B cell (primary cell): Measurements from ENCODE around the gene RABGAP1L. TPM values are rescaled to one million over a fixed set of nuclear protein-coding genes. Genes with fewer than 3 reads are reported as not detected.

Experiments
- ATAC-seq: fragments of 200-7000 bp; cut with Tn5 transposase; one replicate; pipeline ENCODE4 v1.10.0; 2021; ENCODE audit warnings: low read depth, mild to moderate bottlenecking, moderate number of reproducible peaks, moderate library complexity
- CTCF ChIA-PET: fragments of 350-600 bp; sonication (Branson Sonifier 250); formaldehyde crosslinking; loops from one replicate; lab custom pipeline; 2021; ENCODE audit warnings: antibody characterized with exemption, inconsistent platforms; lab: Charles Lee
- POLR2A ChIA-PET: fragments of 350-600 bp; sonication (Branson Sonifier 250); formaldehyde crosslinking; loops from one replicate; lab custom pipeline; 2021; ENCODE audit warnings: antibody characterized with exemption; lab: Charles Lee
- DNase-seq: peaks from one replicate; pipeline ENCODE4 v3.0.0; 2013
- H2AFZ ChIP-seq: 2 replicates; pipeline ENCODE4 v1.6.1; 2012; ENCODE audit warnings: mild to moderate bottlenecking, low read depth, low read length; ENCODE audit not compliant: insufficient read depth, poor library complexity, severe bottlenecking
- H3K27ac ChIP-seq, 2 donors: 1 replicate in 1 of 2; 2 replicates in 1 of 2; pipeline ENCODE4 v1.5.1; 2012 to 2013; ENCODE audit warnings: low read length in 2 of 2, mild to moderate bottlenecking in 2 of 2, moderate library complexity in 1 of 2
- H3K27me3 ChIP-seq, 4 experiments: fragments of 200-600 bp in 1 of 4; sonication (generic) in 1 of 4; replicated peaks in 1 of 4; 1 replicate in 2 of 4; 2 replicates in 2 of 4; pipeline versions ENCODE4 v1.6.1 to v1.7.0; 2013 to 2016; ENCODE audit warnings: low read length in 3 of 4, mild to moderate bottlenecking in 2 of 4, mixed read lengths in 1 of 4, moderate library complexity in 1 of 4; ENCODE audit not compliant: insufficient read depth in 4 of 4, control insufficient read depth in 3 of 4; ENCODE audit errors: control extremely low read depth in 1 of 4
- H3K36me3 ChIP-seq, 2 experiments: replicated peaks in 1 of 2; 1 replicate in 1 of 2; 2 replicates in 1 of 2; pipeline versions ENCODE4 v1.6.1 to v1.7.1; 2013; ENCODE audit warnings: low read length in 1 of 2; ENCODE audit not compliant: insufficient read depth in 2 of 2, control insufficient read depth in 1 of 2; ENCODE audit errors: control extremely low read depth in 1 of 2, extremely low read depth in 1 of 2
- H3K4me1 ChIP-seq, 2 donors: fragments of 200-600 bp in 1 of 2; sonication (generic) in 1 of 2; 1 replicate in 1 of 2; 2 replicates in 1 of 2; pipeline versions ENCODE4 v1.5.1 to v1.6.1; 2013 to 2017; ENCODE audit warnings: low read length in 2 of 2; ENCODE audit not compliant: control insufficient read depth in 2 of 2, insufficient read depth in 2 of 2
- H3K4me2 ChIP-seq: replicated peaks from 2 replicates; pipeline ENCODE3; 2012; ENCODE audit warnings: mild to moderate bottlenecking, low read depth, low read length; ENCODE audit not compliant: poor library complexity, severe bottlenecking
- H3K4me3 ChIP-seq, 5 experiments: fragments of 200-600 bp in 1 of 5; sonication (generic) in 1 of 5; 1 replicate in 3 of 5; 2 replicates in 2 of 5; pipeline versions ENCODE4 v1.5.1 to v1.7.0; 2011 to 2016; ENCODE audit warnings: low read length in 4 of 5, mild to moderate bottlenecking in 4 of 5, low read depth in 2 of 5, control low read depth in 1 of 5, moderate library complexity in 1 of 5; ENCODE audit not compliant: insufficient read depth in 1 of 5; ENCODE audit errors: control extremely low read depth in 1 of 5, extremely low read depth in 1 of 5
- H3K79me2 ChIP-seq: fragments of 200-600 bp; sonication (generic); one replicate; pipeline ENCODE4 v1.6.0; 2016; ENCODE audit warnings: low read length; ENCODE audit not compliant: control insufficient read depth, insufficient read depth
- H3K9ac ChIP-seq: fragments of 200-600 bp; sonication (generic); 2 replicates; pipeline ENCODE4 v1.6.1; 2017; ENCODE audit warnings: mild to moderate bottlenecking, low read length, moderate library complexity
- H3K9me3 ChIP-seq, 3 donors: one replicate each; pipeline versions ENCODE4 v1.6.1 to v1.7.1; 2013; ENCODE audit warnings: low read length in 2 of 3; ENCODE audit not compliant: control insufficient read depth in 2 of 3, insufficient read depth in 1 of 3; ENCODE audit errors: control extremely low read depth in 1 of 3
- H4K20me1 ChIP-seq: 2 replicates; pipeline ENCODE4 v1.6.0; 2012; ENCODE audit warnings: mild to moderate bottlenecking, low read length; ENCODE audit not compliant: insufficient read depth, control insufficient read depth, poor library complexity, severe bottlenecking
- H3K27ac Mint-ChIP-seq: one replicate; pipeline ENCODE4 v1.8.0; 2021; ENCODE audit warnings: mixed read lengths
- H3K27me3 Mint-ChIP-seq: one replicate; pipeline ENCODE4 v1.8.0; 2021; ENCODE audit warnings: mixed read lengths
- H3K4me1 Mint-ChIP-seq: one replicate; pipeline ENCODE4 v1.8.0; 2021; ENCODE audit warnings: mixed read lengths
- H3K4me3 Mint-ChIP-seq: one replicate; pipeline ENCODE4 v1.8.0; 2021; ENCODE audit warnings: mixed read lengths
- H3K9me3 Mint-ChIP-seq: one replicate; pipeline ENCODE4 v1.8.0; 2022; ENCODE audit warnings: mixed read lengths; ENCODE audit not compliant: insufficient read depth
- CTCF ChIP-seq: fragments of 200-600 bp; IDR thresholded peaks from one replicate; pipeline ENCODE4 v1.8.0; 2022; ENCODE audit warnings: antibody characterized with exemption, mild to moderate bottlenecking
- EZH2 ChIP-seq: IDR thresholded peaks from 2 replicates; pipeline ENCODE4 v1.6.1; 2012; ENCODE audit warnings: borderline replicate concordance, low read depth, mild to moderate bottlenecking, moderate library complexity, low read length; ENCODE audit not compliant: insufficient read depth, poor library complexity, severe bottlenecking
- WGBS: methylation state at CpG from one replicate; pipeline ENCODE4 v1.1.5; 2013; ENCODE audit warnings: missing lambda C conversion rate; ENCODE audit not compliant: insufficient coverage; 5-methylcytosine and 5-hydroxymethylcytosine counted together
- intact Hi-C: fragments of 100-400 bp; cut with micrococcal nuclease; formaldehyde crosslinking; loops from one replicate; pipeline ENCODE4 v1.10.0; 2022
- polyA plus RNA-seq: library from polyadenylated mRNA; depleted of rRNA; stranded (reverse); fragments of >200 nt; gene quantifications from 2 replicates; pipeline ENCODE4 v1.2.3, GENCODE V29; 2012
- total RNA-seq, 2 donors: library from RNA; stranded (reverse); fragments of 120-200 nt in 1 of 2; gene quantifications; 1 replicate in 1 of 2; 2 replicates in 1 of 2; pipeline versions ENCODE4 v1.2.3 to v1.2.4, GENCODE V29; 2013 to 2022

RABGAP1L gene
- total and polyA plus RNA-seq, 2 donors (not counting 1 experiment from before 2014, with no cell fraction given), result 34.9 to 159 TPM

GRCh38 chr1:174550296-174550695, 391.0 kb downstream of the RABGAP1L start:
- Histone ChIP-seq H3K27me3 (no peaks in the 10 kb centered on the region), H3K36me3 (no peaks in the 10 kb centered on the region), H3K9me3 (peaks cover 0 to 3% (median 2%) of the 10 kb centered on the region in 3 donors), H3K4me3 (no peak overlapping the region), H2AFZ (no peak overlapping the region), H3K4me1 (peaks cover 0 to 4% of the 10 kb centered on the region in 2 donors), H3K4me2 (no peak overlapping the region), H3K27ac (no peak overlapping the region), H3K79me2 (no peaks in the 10 kb centered on the region), H3K9ac (no peak overlapping the region), H4K20me1 (peaks cover 4% of the 10 kb centered on the region)
- no peak overlapping the region for H3K27ac Mint-ChIP-seq
- ATAC-seq (no peak), DNase-seq (no peak)
- no peaks in the 10 kb centered on the region for H3K27me3 Mint-ChIP-seq
- H3K9me3 Mint-ChIP-seq, result no peaks in the 10 kb centered on the region
- ChIA-PET CTCF (no interaction called here), POLR2A (no interaction called here)
- intact Hi-C loops, result loop anchor here (10.0 kb wide), 1 partner anchor 285 kb away; no protein-coding TSS in a partner anchor
- no peak overlapping the region for H3K4me3 Mint-ChIP-seq
- 83% methylated on average over 1 of the region's 3 CpGs for WGBS
- H3K4me1 Mint-ChIP-seq, result peaks cover 26% of the 10 kb centered on the region
- no peak for TF ChIP-seq EZH2
- TF ChIP-seq CTCF, result no peak

GRCh38 chr1:174556392-174556791, 397.1 kb downstream of the RABGAP1L start:
- Histone ChIP-seq H3K36me3 (no peaks in the 10 kb centered on the region), H3K9me3 (peaks cover 0 to 3% (median 2%) of the 10 kb centered on the region in 3 donors), H3K79me2 (no peaks in the 10 kb centered on the region), H3K4me3 (no peak overlapping the region), H2AFZ (no peak overlapping the region), H3K4me1 (peaks cover 0 to 5% of the 10 kb centered on the region in 2 donors), H3K4me2 (no peak overlapping the region), H3K27me3 (no peaks in the 10 kb centered on the region), H3K9ac (no peak overlapping the region), H3K27ac (no peak overlapping the region), H4K20me1 (no peaks in the 10 kb centered on the region)
- ATAC-seq, result no peak
- no peak for TF ChIP-seq EZH2
- no peak for TF ChIP-seq CTCF
- Mint-ChIP-seq H3K27me3 (no peaks in the 10 kb centered on the region), H3K4me3 (no peak overlapping the region), H3K4me1 (peaks cover 35% of the 10 kb centered on the region), H3K27ac (no peak overlapping the region), H3K9me3 (no peaks in the 10 kb centered on the region)
- no peak for DNase-seq
- WGBS, result no CpG with 5 or more reads among the region's 1 CpG
- ChIA-PET POLR2A (no interaction called here), CTCF (no interaction called here)
- intact Hi-C loops, result loop anchor here (10.0 kb wide), 1 partner anchor 292 kb away; no protein-coding TSS in a partner anchor
